Thyroid gland (tissue), 4 donors: Measurements from ENCODE around the gene LPP.

ENCODE experiments used
- CTCF ChIP-seq, 6 experiments: fragments of 200-600 bp in 3 of 6; fragments of 450-650 bp in 3 of 6; sonication (generic) in 3 of 6; IDR thresholded peaks; one replicate each; pipeline ENCODE4 v1.5.1; 2016 to 2019; ENCODE audit warnings: antibody characterized with exemption in 6 of 6, mild to moderate bottlenecking in 2 of 6, inconsistent platforms in 1 of 6, moderate library complexity in 1 of 6
- POLR2A ChIP-seq, 2 donors: fragments of 450-650 bp; IDR thresholded peaks; one replicate each; pipeline ENCODE4 v1.6.1; 2017; ENCODE audit warnings: antibody characterized with exemption in 2 of 2, mild to moderate bottlenecking in 2 of 2, moderate library complexity in 1 of 2

GRCh38 chr3:188184649-188185048 lies 30.7 kb downstream of the LPP start:
- no peak for TF ChIP-seq CTCF (IDR thresholded peaks at IDR 0.05)
- no peak for TF ChIP-seq POLR2A (IDR thresholded peaks at IDR 0.05)
